T-helper 1 cell (primary cell): ENCODE measurements around the gene FER.
"Not testable (repeated sequence)": the region's sequence is repeated elsewhere in the genome, so short reads cannot be mapped to it uniquely, and the experiment has no call there.

Experiments used
- DNase-seq, 5 donors: peaks; one replicate each; pipeline ENCODE4 v3.0.0-alpha.2; 2012 to 2020

The FER gene

DNA sequence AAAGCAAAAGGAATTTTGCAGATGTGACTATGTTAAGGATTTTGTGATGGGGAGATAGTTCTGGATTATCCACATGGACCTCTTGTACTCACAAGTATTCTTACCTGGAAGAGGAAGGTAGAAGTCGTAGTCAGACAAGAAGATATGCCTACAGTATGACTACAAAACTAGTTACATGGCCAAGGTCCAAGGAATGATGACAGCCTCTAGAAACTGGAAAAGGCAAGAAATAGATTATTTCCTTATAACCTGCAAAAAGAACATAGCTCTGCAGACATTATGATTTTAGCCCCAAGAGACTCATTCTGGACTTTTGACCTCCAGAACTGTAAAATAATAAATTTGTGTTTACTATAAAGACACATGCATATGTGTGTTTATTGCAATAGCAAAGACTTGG is 226.9 kb downstream of the FER start:
- no peak for DNase-seq

- DNase-seq, result no peak
Measured at GRCh38 chr5:108975697-108976096, 228.0 kb downstream of the FER start.

GRCh38 chr5:108983461-108984092 is 235.9 kb downstream of the FER start:
- DNase-seq, result no peak

- no peak for DNase-seq
Measured at GRCh38 chr5:108989761-108990392, 242.2 kb downstream of the FER start.

- DNase-seq, result not testable (repeated sequence)
Measured at GRCh38 chr5:108992396-108993085, 244.8 kb downstream of the FER start.

DNA sequence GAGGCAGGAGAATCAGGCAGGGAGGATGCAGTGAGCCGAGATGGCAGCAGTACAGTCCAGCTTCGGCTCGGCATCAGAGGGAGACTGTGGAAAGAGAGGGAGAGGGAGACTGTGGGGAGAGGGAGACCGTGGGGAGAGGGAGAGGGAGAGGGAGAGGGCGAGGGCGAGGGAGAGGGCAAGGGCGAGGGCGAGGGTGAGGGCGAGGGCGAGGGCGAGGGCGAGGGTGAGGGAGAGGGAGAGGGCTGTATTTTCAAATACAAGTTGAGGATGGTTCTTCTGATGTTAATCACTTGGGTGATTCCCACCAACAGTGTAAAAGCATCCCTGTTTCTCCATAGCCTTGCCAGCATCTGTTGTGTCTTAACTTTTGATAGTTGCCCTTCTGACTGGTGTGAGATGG is 245.7 kb downstream of the FER start:
- not testable (repeated sequence) for DNase-seq

DNA sequence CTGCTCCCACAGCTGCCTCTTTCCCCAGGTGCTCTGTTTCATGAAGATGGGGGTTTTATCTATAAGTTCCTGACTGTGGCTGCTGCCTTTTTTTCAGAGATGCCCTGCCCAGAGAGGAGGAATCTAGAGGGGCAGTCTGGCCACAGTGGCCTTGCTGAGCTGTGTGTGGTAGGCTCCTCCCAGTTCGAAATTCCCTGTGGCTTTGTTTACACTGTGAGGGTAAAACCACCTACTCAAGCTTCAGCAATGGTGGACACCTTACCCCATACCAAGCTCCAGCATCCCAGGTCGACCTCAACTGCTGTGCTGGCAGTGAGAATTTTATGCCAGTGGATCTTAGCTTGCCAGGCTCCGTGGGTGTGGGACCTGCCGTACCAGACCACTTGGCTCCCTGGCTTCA is 250.0 kb downstream of the FER start:
- DNase-seq, result no peak

DNA sequence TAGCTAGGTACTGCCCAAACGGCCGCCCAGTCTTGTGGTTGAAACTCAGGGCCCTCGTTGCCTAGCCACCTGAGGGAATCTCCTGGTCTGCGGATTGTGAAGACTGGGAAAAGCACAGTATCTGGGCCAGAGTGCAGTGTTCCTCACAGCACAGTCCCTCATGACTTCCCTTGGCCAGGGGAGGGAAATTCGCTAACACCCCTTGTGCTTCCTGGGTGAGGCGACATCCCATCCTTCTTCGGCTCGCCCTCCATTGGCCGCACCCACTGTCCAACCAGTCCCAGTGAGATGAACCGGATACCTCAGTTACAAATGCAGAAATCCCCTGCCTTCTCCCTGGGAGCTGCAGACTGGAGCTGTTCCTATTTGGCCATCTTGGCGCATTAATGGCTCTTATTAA is 250.5 kb downstream of the FER start:
- DNase-seq, result no peak

DNA sequence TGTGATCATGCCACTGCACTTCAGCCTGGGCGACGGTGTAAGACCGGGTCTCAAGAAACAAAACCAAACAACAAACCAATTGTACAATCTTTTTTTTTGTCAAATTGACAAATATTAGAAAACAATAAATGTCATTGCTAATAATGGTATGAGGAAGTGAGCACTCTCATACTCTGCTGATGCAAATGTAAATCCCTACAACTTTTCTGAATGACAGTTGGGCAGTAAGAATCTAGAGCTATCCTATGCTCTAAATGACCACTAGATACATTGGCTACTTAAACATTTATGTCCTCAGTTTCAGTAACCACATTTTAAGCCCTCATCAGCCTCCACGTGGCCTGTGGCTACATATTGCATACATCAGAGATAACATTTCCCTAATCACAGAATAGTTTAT is 256.2 kb downstream of the FER start:
- no peak for DNase-seq

- DNase-seq, result no peak
Measured at GRCh38 chr5:109005297-109006009, 257.8 kb downstream of the FER start.

- DNase-seq, result no peak
Measured at GRCh38 chr5:109006129-109006528, 258.4 kb downstream of the FER start.

DNA sequence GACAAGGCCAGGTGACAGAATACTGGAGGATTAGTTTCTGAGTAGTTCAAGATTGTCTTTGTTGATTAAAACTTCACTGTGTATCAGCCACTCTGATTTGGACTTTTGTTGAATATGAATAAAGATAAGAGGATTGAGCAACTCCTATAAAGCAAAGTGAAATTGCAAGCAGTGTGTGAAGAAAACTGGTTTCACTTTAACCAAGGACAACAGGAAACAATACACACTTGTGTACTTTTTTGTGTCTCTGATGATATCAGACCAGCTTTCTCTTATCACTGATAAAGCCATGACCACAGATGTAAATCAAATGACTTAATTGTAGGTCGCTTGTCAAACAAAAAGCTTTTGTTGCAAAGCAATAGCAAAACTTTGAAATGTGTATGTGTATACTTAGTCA is 268.6 kb downstream of the FER start:
- peak in 1 of 5 donors; percentile 3 for DNase-seq

DNA sequence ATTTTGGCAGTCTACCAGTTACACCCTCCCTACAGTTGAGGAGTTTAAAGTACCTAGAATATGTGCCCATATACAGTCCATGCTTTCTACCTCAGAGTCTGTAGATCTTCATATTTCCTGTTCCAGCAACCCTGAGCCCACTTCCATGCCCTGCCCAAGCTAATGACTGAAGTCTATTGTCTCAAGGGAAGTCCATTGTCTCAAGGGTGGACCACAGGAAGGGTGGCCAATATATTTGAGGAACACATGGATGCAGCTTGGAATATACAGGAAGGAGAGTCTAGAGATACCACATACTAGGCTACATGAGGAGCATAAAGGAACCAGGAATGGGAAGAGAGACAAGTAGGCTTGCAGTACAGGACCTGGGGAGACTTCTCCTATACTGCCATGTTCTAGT is 274.4 kb downstream of the FER start:
- no peak for DNase-seq

GRCh38 chr5:109025729-109026128 is 278.0 kb downstream of the FER start:
- DNase-seq, result not testable (repeated sequence)

- no peak for DNase-seq
Measured at GRCh38 chr5:109027983-109028607, 280.4 kb downstream of the FER start.

DNA sequence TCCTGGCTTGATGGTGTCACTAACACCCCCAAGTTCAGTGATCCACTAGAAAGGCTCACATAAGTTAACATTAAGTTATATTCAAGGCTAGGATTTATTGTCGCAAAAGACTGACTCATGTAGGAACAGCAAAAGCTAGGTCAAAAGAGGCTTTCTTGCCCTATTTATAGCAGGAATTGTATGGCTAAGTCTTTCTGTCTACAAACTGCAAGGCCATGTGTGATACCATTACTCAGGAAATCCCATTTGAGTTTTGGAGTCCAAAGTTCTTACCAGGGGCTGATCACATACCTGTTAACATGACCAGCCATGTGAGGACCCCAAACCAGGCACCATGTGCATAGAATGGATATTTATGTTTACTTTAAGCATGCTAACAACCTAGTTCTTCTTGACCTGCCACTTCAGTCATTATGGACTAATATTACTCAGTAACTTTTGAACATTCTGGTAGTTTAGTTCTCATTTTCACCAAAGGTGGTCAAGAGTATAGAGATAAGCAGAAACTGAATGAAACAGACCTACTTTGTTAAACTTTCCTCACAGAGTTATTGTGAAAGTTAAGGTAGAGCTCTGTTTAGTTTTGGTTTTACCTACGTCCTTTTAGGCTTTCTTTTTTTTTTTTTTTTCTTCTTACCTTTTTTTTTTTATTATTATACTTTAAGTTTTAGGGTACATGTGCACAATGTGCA is 281.1 kb downstream of the FER start:
- DNase-seq, result no peak

DNA sequence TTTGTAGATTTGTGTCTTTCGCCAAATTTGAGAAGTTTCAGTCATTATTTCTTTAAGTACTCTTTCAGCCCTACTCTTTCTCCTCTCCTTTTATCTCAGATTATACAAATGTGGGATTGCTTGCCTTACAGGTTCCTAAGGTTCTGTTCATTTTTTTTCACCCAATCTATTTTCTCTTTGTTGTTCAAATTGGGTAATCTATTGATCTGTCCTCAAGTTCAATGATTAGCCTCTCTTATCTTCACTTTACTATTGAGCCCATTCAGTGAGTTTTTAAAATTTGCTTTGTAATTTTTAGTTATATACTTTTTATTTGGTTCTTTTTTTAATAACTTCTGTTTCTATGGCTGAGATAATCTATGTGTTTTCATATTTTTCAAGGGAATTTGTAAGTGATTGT is 282.1 kb downstream of the FER start:
- no peak for DNase-seq

GRCh38 chr5:109030360-109031143 is 282.9 kb downstream of the FER start:
- DNase-seq, result no peak

GRCh38 chr5:109034306-109034705 is 286.6 kb downstream of the FER start:
- no peak for DNase-seq

DNA sequence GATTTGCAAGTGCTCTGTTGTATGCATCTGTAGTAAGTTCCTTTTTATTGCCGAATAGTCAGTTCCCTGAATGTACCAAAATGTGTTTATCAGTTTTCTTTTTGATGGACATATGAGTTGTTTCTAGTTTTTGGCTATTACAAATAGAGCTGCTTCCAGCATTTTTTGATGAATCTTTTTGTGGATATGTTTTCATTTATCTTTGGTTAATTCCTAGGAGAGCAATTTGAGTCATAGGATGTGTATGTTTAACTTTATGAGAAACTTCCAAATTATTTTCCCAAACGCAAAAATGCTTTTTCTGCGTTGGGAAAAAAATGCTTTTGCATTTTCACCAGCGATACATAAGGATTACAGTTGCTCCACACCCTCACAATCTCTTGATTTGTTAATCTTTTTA is 287.7 kb downstream of the FER start:
- no peak for DNase-seq

- DNase-seq, result no peak
Measured at GRCh38 chr5:109038209-109038840, 290.6 kb downstream of the FER start.
